Measurements from ENCODE around the gene ARID1A.
"Not testable (repeated sequence)": the region's sequence is repeated elsewhere in the genome, so short reads cannot be mapped to it uniquely, and the experiment has no call there.

Gene ARID1A

DNA sequence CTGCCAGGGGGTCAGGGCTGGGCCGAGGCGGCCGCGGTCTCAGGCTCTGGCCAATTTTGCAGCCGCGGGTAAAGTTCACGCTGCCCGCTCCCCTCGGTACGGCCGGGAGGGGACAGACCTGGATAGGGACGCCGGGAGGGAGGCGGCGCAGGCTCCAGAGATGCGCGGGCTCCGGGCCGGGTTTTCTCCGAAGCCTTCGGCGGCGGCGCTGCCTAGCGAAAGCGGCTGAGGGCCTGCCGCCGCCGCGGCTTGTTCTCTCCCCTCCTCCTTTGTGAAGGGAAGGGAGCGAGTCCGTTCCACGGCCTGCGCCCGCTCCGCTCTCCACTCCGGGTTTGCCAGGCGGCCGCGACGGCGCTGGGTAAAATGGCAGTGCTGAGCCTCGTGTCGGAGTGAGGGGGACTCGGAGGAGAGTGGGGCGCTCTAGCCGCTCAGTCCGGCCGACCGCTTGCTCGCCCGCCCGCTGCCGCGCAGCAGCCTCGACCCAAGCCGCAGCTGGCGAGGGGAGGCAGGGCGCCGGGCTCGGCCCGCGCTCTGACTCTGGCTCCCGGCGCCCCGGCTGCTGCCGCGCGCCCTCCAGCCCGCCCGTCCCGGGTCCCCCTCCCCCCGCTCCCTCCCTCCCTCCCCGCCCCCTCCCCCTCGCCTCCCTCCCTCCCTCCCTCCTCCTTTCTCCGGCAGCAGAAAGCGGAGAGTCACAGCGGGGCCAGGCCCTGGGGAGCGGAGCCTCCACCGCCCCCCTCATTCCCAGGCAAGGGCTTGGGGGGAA lies at the start of gene ARID1A:
Gene ARID1A (plus strand): TSS at position 660 of the 763 bp plus-strand sequence. CDS start 389 bp downstream, outside the sequence.
- DNase-seq (ENCODE audit: low read depth in 2 of 2), result peak; percentile 90 to 91

DNA sequence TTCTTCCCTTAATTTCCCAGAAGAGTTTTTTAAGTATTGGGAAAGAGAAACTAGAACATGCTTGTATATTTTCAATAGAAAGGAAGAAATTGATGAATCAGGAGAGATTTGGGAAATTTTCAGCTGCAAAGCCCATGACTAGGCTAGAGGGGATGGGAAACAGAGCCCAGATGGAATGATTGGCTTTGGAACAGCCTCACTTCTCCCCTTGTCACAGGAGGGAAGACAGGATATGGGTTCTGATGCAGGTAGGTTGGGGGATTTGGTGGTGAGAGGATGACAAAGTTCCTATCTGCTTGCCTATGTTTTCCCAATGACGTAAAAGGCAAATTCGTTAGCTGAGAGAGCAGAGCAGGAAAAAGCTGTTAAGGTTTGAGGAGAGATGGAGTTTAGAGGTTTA lies 31.0 kb upstream of the ARID1A start:
- DNase-seq (ENCODE audit: low read depth in 2 of 2), result no peak

DNA sequence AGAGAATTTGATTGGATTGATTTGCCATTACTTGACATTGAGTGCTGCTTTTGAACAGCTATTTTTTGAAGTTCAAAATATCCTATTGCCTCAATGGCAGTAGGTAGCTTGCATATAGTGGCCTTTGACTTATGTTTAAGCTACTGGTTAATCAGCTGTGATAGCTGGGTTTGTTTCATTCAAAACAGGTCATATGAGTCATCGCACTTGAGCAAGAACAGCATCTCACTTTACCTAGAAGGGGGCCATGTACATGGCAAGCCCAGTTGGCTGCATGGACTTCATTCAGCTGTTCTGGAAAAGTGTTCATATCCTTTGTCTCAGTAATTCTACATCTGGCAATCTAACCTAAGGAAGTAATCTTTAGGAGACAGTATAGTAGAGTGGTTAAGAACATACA lies 29.0 kb upstream of the ARID1A start:
- DNase-seq (ENCODE audit: low read depth in 2 of 2), result no peak

DNA sequence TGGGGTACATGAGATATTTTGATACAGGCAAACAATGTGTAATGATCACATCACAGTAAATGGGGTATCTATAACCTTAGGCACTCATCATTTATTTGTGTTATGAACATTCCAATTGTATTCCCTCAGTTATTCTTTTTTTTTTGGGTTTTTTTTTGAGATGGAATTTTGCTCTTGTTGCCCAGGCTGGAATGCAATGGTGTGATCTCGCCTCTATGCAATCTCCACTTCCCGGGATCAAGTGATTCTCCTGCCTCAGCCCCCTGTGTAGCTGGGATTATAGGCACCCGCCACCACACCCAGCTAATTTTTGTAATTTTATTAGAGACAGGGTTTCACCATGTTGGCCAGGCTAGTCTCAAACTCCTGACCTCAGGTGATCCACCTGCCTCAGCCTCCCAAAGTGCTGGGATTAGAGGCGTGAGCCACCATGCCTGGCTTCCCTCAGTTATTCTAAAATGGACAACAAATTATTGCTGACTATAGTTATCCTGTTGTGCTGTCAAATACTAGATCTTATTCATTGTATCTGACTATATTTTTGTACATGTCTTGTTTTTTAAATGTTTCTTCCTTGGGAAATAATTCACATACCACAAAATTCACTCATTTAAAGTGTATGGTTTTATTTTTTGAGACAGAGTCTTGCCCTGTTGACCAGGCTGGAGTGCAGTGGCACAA lies 27.6 kb upstream of the ARID1A start:
- not testable (repeated sequence) for DNase-seq (ENCODE audit: low read depth in 2 of 2)

DNA sequence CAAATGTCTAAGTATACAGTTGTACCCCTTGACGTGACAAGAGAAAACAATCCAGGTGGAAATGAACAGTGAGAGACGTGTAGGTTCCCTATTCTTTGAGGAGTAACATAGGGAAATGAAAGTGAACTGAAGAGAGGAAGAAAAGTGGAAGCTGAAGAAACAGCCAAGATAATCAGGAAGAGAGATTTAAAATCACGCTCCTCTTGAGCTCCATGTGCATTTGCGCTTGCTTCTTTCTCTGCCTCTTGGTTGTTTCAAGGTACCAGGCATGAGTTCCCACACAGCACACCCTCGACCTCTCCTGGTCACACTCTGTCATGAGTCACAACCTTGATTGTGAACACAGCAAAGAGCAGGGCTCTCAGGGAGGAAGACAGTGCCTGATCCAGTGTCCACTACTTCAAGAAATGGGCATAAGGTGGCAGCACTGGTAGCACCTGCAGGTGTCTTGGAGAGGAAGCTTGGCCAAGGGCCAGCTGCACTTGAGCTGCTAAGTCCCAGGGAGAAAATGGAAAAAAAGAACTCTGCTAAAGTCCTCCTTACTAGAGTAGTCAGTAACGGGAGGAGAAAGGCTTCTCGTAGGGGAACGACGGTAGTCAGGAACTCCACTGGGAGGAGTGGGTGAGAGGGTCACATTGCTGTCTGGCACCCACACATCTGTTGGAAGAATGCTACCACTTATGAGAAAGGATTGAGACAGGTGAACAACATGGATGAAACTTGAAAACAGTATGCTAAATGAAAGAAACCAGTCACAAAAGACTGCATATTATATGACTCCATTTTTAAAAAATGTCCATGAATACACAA lies 18.3 kb upstream of the ARID1A start:
- DNase-seq (ENCODE audit: low read depth in 2 of 2), result peak in 1 of 2 donors; percentile 28

DNA sequence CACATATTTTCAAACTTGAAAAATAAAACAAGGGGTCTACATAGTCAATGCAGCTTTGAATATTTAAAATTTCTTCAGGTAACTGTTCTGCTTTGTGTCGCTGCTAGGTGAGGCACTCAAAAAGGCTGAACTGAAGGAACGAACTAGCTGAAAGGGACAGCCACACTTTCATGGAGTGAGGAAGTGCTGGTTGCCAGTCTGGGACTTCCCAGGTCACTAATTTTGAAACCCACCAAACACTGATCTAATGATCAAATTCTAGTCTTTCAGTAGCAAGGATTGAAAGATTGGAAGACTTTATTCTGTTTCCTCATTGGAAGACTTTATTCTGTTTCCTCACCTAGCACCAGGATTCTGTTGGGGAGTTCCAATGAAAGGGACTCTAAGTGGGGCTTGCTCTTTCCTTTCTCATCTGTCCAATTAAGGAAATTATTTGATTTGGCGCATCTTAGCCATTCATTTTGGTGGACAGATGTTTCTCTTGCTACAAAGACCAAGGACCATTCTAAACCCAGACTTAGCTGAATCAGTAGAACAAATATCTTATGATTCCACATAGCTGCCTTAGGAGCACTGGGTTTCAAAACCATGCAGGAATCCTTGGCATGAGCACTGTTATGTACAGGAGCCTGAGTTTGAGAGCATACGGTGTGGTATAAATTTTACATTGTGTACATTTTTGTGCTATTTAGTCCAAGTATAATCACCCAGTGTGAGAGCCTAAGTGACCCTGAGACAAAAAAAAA lies 10.9 kb upstream of the ARID1A start:
- no peak for DNase-seq (ENCODE audit: low read depth in 2 of 2)

DNA sequence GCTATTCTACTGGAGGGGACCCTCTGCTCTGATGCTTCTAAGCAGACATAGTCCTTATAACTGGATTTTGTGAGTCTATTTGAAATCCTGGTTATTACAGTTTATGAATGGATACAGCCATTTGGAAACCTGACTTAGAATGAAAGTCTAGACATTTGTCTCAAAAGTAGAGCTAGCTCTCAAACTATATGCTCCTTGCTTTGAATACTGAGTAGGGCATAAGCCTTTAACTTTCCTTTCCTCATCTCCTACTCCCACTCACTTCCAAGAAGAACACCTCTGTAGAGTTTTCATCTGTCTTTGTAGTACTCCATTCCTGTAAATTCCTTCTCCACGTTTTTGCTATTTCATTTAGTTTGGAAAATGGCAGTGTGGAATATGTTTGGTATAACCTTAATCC lies 9.0 kb upstream of the ARID1A start:
- DNase-seq (ENCODE audit: low read depth in 2 of 2), result no peak

DNA sequence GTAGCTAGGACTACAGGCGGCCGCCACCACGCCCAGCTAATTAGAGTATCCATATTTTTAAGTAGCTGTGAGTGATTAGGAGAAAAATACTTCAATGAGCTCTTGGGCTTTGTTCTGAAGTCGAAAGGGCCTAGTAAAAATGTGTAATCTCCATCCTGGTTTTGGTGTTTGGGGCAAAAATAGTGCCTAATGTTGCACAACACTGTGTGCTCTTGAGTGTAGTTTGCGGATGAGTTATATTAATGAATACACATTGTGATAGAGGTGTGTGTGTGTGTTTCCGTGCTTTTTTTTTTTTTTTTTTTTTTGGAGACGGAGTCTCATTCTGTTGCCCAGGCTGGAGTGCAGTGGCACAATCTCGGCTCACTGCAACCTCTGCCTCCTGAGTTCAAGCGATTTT lies 6.3 kb upstream of the ARID1A start:
- no peak for DNase-seq (ENCODE audit: low read depth in 2 of 2)

DNA sequence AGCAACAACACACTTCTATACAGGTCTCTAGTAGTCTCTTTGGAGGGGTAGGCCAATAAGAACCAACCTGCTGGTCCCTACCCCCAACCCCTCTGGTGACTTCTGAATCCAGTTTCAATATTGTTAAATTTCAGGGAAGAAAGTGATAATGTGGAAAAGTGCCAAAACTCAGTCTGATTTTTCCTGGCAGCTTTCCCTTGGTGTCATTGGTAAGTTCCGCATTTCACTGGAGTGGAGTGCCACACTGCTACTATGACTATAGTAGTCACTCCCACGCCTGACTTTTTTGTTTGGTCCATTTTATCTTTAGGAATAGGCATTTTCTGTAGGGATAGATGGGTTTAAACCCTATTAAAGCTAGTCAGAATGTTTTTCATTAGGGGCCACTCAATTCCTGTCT lies 5.7 kb upstream of the ARID1A start:
- DNase-seq (ENCODE audit: low read depth in 2 of 2), result no peak

DNA sequence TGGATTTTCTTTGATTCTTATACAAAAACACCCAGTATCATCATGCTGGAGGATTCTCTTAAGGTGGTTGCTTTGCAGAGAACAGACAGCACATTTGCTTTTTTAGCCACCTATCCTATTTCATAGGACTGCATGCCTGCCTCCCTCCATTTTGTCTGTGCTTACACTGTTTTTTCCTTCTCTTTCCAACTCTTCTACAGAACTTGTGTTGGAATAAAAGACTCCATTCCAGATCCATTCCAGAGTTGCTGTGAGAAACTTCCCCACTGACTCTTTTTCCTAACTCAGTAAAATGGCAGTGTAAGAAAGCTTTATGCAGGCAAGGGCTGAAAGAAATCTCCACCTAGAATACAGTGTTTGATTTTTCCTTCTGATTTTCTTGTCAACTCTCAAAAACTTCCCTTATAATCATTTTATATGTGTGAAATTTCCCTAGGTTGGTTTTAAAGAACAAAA lies 5.2 kb upstream of the ARID1A start:
- no peak for DNase-seq (ENCODE audit: low read depth in 2 of 2)

DNA sequence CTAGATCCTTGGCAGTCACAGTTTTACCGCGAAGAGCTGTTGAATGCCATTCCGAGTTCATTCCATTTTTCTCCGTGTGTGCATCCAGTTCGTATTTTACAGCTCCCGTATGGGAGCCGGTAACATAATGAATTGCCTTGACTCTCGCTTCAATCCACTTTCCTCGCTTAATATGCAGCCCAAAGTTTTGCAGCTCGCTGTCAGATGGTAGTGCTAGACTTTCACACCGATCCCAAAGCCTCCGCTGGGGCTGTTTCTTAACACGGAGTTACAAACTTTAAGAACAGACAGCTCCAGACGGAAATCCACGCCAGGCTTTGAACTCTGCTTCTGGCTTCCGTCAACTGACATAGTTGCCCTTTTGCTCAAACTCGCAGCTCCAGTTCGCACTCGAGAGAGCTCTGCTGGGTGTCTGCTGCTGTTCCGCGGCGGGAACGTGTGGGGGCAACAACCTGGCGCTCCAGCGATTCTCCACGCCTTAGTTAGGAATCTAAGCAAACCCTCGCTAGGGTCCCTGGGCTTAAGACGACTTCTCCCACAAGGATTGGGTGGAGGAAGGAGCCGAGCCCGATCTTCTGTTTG lies 3.5 kb upstream of the ARID1A start:
- peak; percentile 66 to 67 for DNase-seq (ENCODE audit: low read depth in 2 of 2)

DNA sequence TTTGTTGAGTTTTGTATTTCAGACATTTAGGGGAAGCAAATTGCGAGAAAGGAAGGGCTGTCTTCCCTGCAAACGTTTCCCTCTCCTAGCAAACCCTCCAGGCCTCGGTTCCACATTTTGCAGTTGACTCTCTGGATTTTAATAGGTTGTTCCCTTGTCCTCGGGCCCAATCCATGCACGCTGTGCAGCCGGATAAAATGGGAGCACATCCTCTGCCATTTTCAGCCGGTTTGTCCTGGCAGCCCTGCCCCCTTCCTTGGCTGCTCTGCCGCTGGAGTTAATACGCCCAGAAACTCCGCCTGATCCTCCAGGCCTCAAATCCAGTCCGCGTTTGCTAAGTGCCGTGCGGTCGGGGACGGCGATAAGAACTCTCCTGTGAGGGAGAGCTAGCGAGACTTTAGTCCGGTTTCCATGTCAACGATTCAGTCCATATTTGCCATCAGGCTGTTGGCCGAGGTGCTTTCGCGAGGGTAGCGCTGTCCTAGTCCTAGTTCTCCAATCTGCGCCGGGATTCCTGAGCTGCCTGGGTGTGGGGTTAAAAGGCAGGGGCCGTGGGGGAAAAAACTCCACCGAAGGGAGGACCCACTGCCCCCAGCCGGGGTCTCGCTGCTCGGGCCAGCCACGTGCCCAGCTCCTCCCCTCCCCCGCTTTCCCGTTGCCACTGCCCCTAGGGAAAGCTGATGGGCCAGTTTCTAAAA lies 2.9 kb upstream of the ARID1A start:
- peak; percentile 78 to 79 for DNase-seq (ENCODE audit: low read depth in 2 of 2)

DNA sequence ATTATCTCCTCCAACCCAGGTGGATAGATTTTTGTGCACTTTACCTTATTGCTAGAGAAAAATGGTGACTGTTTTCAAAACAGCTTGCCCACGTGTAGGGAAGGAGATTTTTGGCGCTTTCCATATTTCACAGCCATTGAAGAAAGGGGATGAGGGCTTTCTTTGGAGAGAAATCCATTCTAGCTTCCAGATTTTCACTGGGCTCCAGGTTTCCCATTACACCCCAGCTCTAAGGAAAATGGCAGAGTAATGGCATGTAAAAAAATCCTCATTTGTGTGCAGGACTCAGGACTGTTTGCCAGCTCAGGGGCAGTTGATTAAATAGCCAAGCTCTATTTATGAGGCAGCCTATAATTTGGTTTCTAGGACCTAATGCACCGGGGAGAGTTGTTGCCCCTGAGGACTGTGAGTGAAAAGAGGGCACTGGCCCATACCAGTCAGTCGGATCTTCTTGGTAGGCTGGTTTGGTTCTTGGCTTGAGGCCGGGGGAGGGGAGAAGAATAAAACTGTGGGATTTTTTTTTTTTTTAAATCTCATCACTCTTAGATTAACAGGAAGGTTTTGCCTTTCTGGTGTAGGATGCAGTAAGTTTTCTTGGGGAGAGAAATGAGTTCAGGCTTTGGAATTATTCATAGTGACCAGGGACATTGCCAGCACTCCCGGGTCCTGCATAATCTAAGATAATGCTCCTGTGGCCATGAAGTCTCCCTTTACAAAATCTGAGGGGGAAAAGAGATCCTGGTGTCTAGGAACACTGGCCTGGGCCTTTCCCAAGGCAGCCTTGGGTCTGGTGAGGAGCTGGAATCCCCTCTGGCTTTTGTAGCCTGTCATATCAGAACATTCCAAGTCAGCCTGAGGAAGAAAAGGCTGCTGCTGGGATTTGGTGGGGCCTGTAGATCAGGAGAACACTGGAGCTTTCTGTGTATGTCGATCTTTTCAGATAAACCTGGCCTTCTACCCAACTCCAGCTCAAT lies 1.9 kb upstream of the ARID1A start:
- no peak for DNase-seq (ENCODE audit: low read depth in 2 of 2)

DNA sequence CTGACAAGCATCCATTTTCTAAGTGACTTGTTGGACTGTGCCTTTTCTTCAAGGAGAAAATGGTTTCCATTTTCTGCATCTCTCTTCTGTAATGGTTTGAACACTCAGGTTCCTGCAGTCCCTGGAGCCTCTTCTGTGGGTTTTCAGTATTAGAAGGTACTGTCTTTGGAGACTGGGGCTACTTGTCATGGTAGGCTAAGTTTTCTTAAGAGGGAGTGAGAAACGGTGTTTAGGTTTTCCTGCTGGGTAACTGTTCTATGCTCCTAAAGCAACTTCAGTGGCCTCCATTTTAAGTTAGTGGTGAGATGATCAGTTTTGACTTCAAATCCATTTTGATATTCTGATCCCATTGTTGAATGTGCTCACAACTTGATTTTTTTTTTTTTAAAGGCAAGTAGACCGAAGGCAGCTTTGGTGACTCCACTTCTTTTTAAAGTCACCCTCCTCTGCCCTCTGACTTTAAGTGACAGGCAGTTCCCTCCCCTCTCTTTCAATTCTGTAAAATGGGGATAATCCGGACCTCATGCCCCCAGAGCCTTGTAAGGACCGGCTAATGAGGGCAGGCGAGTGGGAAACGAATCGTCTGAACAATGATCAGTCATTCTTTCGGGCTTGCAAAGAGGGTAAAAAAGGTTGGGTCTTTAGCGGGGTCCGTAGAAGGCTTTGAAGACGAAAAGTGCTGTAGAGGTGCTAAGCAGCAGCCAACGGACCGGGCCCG lies 1.0 kb upstream of the ARID1A start:
- DNase-seq (ENCODE audit: low read depth in 2 of 2), result no peak

DNA sequence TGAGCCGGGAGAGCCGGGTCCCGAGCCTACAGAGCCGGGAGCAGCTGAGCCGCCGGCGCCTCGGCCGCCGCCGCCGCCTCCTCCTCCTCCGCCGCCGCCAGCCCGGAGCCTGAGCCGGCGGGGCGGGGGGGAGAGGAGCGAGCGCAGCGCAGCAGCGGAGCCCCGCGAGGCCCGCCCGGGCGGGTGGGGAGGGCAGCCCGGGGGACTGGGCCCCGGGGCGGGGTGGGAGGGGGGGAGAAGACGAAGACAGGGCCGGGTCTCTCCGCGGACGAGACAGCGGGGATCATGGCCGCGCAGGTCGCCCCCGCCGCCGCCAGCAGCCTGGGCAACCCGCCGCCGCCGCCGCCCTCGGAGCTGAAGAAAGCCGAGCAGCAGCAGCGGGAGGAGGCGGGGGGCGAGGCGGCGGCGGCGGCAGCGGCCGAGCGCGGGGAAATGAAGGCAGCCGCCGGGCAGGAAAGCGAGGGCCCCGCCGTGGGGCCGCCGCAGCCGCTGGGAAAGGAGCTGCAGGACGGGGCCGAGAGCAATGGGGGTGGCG lies 371 bp downstream of the ARID1A start:
- DNase-seq (ENCODE audit: low read depth in 2 of 2), result peak in 1 of 2 donors; percentile 36

DNA sequence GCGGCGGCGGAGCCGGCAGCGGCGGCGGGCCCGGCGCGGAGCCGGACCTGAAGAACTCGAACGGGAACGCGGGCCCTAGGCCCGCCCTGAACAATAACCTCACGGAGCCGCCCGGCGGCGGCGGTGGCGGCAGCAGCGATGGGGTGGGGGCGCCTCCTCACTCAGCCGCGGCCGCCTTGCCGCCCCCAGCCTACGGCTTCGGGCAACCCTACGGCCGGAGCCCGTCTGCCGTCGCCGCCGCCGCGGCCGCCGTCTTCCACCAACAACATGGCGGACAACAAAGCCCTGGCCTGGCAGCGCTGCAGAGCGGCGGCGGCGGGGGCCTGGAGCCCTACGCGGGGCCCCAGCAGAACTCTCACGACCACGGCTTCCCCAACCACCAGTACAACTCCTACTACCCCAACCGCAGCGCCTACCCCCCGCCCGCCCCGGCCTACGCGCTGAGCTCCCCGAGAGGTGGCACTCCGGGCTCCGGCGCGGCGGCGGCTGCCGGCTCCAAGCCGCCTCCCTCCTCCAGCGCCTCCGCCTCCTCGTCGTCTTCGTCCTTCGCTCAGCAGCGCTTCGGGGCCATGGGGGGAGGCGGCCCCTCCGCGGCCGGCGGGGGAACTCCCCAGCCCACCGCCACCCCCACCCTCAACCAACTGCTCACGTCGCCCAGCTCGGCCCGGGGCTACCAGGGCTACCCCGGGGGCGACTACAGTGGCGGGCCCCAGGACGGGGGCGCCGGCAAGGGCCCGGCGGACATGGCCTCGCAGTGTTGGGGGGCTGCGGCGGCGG lies 1.0 kb downstream of the ARID1A start:
- DNase-seq (ENCODE audit: low read depth in 2 of 2), result peak; percentile 81 to 88

DNA sequence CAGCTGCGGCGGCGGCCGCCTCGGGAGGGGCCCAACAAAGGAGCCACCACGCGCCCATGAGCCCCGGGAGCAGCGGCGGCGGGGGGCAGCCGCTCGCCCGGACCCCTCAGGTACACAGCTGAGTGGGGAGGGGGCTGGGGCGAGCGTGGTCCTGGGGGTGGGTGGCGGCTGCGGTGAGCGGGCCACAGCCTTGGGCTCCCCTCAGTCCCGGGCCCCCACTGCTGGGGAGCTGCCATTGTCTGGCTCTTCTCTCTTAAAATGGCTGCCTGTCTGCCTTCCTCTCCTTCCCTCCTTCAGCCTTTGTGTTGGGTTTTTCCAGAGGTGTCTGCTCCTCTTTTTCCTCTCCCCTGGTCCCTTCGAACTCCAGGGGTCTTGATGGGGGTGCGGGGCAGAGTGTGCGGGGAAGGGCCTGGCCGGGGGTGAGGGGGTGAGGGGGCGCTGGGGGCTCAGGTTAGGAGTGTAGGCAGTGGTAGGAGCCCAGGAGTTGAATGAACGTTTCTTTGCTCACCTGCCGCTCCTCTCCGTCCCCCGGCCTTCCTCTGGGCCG lies 1.7 kb downstream of the ARID1A start:
- peak in 1 of 2 donors; percentile 2 for DNase-seq (ENCODE audit: low read depth in 2 of 2)
